DMS53 (cell line): ENCODE measurements around the gene RCOR3.
"Not testable (repeated sequence)": the region's sequence is repeated elsewhere in the genome, so short reads cannot be mapped to it uniquely, and the experiment has no call there.

Experiments
- DNase-seq: peaks from one replicate; lab custom pipeline; 2025; lab: John Stamatoyannopoulos, UW

RCOR3 gene

GRCh38 chr1:211260141-211261107 is 1.3 kb downstream of the RCOR3 start:
- peak; percentile 93 for DNase-seq

GRCh38 chr1:211261229-211261628 is 2.1 kb downstream of the RCOR3 start:
- no peak for DNase-seq

GRCh38 chr1:211263022-211263421 is 3.9 kb downstream of the RCOR3 start:
- DNase-seq, result not testable (repeated sequence)

GRCh38 chr1:211267204-211267857 is 8.2 kb downstream of the RCOR3 start:
- DNase-seq, result no peak

DNA sequence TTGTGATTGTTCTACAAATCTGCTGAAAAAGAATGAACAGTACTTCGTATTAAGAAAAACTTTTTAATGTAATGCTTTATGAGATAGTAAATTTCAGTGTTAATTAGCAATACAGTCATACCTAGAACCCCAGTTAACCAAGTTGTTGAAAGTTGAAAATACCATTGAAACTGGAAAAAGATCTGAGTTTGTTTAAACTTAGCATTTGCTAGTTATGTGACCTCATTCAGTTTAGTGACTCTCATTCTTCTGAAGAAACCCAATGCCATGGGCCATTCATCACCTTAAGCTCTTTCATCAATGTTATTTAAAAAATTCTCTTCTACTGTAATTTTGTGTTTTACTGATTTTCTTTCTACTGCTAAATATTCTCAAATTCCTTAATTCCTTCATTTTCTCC is 20.2 kb downstream of the RCOR3 start:
- no peak for DNase-seq

DNA sequence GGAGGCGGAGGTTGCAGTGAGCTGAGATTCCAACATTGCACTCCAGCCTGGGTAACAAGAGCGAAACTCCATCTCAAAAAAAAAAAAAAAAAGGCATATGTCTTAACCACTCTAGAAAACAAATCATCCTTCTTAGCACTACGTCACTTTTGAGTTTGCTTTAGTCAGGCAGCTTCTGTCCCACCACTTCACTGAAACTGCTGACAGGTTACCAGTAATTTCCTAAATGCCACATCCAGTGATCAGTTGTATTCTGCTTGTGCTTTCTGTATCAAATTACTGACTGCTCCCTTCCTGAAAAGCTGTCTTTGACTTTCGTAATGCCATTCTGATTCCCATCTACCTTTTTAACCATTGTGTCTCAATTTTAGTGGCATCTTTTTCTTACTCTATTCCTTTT is 21.7 kb downstream of the RCOR3 start:
- DNase-seq, result no peak

DNA sequence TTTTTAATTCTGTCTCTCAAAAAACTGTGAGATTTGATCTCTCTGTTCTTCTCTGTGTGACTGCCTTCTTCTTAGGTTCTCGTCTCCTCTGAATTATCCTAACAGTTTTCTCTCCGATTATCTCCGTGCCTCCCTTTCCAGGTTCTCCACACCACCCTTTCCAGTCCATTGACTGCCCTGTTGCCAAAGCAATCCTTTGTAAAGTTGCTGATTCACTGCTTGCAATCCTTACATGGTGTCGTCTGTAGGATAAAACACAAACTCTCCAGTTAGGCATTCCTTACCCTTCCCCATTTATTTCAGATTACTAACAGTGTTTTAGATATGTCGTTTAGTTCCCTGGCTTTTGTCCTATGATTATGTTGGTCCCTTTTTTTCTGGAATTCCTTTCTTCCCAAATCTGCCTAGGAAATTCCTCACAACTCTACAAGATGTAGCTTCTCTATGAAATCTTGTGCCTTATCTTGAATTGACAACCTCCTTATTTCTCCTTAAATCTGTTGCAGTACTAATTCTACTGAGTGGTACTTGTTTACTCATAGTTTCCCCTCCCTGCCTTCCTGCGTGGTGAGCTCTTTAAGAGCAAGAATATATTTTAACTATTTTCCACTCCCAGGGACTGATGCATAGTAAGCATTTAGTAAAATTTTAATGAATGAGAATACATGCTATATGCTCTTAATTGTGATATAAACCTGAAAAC is 22.3 kb downstream of the RCOR3 start:
- no peak for DNase-seq

- no peak for DNase-seq
Observed at GRCh38 chr1:211282023-211282373, 22.8 kb downstream of the RCOR3 start.

DNA sequence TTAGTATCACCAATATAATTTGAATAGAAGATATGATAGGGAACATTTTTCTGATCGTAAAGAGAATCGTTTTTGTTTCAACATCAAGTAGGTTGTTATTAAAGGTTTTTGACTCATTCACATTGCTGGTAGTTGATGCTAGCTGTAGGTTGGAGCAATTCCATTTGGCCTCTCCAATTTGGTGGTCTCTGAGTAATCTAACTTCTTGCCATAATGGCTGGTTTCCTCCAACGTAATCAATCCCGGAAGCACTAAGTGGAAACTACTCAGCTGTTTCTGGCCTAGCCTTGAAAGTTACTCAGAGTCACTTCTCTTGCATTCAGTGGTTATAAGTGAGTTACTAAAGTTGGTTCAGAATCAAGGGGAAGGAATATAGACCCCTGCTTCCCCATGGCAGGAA is 26.0 kb downstream of the RCOR3 start:
- DNase-seq, result no peak

- no peak for DNase-seq
Observed at GRCh38 chr1:211287218-211287617, 28.1 kb downstream of the RCOR3 start.

DNA sequence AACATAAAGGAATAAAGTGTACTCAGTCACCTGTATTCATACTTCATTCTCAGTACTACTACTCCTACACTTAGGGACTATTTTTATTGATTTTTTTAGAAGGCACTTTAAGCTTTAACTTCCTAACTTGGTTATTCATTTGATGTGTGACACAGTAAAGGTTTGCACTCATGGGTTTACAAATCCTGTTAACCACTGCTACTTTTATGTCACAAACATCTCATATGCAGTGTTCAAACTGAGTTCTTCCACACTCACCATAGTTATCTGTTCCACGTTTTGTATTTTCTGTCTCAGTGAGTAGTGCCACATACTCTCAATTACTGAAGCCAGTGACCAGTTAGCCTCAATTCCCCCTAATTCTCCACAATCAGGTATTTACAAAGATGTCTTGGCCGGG is 33.2 kb downstream of the RCOR3 start:
- DNase-seq, result no peak

DNA sequence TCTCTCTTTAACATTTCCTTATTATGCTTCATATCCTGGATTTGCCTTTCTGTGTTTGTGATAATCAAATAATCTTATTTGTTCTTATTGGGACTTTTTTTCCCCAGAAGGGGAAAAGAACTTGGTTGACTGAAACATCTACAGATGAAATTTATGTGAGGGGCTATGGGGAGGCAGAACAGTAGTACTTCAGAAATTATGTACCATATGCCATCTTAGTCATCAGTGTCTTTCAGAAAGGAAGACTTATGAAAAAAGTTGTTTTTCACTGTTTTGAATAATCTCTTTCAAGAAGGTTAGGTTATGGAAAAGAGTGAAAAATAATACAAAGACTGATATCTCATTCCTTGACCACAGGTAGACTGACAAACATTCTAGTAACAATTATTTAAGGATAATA is 37.2 kb downstream of the RCOR3 start:
- DNase-seq, result no peak

DNA sequence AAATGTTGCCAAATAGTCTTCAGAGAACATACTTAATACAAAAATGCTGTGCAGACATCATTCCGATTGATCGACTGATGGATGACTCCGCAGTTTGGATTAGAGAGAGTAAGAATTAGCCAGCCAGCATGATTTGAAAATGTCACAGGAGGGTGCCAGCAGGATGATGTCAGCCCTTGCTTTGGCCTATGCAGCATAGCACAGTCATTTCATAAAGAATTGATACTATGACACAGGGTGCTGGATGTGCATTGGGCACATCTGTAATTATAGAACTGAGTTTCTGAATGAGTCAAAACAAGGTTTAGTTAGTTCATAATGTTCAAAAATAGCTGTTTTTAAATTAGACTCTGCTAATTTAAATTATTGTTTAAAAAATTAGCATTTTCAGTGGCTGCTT is 45.9 kb downstream of the RCOR3 start:
- no peak for DNase-seq

DNA sequence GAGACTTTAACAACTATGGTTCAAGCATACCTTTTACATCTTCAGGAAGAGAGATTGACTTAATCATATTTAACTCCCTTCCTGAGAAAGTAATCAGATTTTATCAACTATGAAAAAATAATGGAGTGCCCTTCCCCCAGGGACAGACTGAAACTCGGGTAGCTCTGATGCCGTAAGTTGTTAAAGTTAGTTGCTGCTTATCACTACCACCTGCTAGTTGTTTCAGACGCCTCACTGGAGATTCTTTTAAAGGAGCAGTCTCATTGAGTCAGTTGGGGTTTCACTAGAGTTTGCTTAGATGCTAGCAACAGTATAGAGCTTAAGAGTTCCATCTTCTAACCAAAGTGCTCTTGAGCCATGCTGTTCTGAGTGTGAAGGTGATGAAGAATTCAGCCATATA is 50.5 kb downstream of the RCOR3 start:
- no peak for DNase-seq

GRCh38 chr1:211313392-211313791 is 54.2 kb downstream of the RCOR3 start:
- no peak for DNase-seq

- no peak for DNase-seq
Observed at GRCh38 chr1:211318576-211319280, 59.6 kb downstream of the RCOR3 start.

- no peak for DNase-seq
Observed at GRCh38 chr1:211319892-211320291, 60.7 kb downstream of the RCOR3 start.

GRCh38 chr1:211320980-211321379 is 61.8 kb downstream of the RCOR3 start:
- peak; percentile 30 for DNase-seq

GRCh38 chr1:211321646-211322045 is 62.5 kb downstream of the RCOR3 start:
- DNase-seq, result not testable (repeated sequence)

DNA sequence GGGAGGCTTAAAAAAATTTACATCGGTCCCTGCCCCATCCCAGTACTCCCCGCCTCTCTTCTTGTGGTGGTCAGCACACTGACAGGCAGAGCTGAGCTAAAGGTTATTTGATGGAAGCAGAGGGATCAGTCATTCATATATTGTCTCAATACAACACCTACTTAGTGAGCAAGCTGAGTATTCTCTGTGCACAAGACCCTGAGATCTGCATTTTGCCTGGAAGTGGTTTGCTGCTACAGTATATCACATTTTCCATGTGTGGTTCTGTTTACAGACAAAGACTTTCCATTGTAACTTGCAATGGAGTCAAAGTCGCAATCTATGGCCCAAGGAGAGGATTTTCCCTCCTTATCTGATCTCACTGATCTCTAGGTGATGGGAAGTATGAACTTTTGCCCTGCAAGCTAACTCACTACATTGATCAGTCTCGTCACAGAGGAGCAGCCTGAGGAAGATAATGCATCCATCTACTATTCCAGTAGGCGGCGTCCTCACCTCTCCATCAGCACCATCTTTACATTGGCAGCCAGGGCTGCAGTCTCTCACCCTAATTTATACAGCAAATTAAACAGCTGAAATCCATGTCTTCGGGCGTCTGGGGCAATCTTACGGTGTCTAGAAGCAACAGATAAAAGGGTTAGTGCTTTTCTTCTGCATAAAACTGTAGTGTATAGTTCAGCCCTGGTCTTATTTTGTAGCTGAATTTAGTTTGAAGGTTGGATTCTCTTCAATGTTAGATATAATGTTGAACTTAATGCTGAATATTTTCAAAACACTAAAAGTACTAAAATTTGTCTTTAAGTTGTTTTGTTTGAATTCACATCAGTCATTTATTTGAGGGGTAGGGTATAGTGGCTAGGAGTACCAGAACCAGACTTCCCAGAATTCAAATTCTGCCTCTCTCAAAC is 64.2 kb downstream of the RCOR3 start:
- DNase-seq, result peak; percentile 88
